ENCODE results near the gene OR52A5.
A peak's percentile ranks its signal among the peaks of the same experiment; 100 is the strongest.
"Not testable (repeated sequence)": the region's sequence is repeated elsewhere in the genome, so short reads cannot be mapped to it uniquely, and the experiment has no call there.

Gene OR52A5

GRCh38 chr11:5137996-5138395, at the start of gene OR52A5:
Gene OR52A5 (minus strand): TSS chr11:5138356. CDS start chr11:5132642, 5,714 bp downstream.
- DNase-seq (ENCODE audit: low read depth) = no peak

GRCh38 chr11:5178046-5178837, 40.1 kb upstream of the OR52A5 start:
- no peak for DNase-seq (ENCODE audit: low read depth)

- no peak for DNase-seq (ENCODE audit: low read depth)
Observed at GRCh38 chr11:5174934-5175333, 36.8 kb upstream of the OR52A5 start.

DNA sequence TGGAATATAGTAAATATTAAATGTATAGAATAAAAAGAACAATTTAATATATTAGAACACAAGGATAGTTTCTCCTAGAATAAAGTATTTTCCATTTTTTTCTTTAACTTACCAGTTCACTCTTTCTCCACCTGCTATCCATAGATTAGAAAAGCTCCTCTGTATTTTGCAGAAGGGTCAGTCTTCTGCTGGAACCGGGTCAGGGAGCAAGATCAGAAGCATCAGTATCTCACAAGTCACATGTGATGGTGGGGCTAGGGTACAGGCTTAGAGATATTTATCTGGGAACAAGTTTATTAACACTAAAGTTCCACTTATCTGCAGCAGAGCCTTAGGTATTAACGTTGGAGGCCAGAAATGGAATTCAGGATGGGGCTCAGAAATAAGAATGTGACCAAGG, 33.7 kb upstream of the OR52A5 start:
- DNase-seq (ENCODE audit: low read depth) = no peak

- DNase-seq (ENCODE audit: low read depth) = not testable (repeated sequence)
Observed at GRCh38 chr11:5165898-5166297, 27.7 kb upstream of the OR52A5 start.

- not testable (repeated sequence) for DNase-seq (ENCODE audit: low read depth)
Observed at GRCh38 chr11:5164807-5165206, 26.7 kb upstream of the OR52A5 start.

- DNase-seq (ENCODE audit: low read depth) = not testable (repeated sequence)
Observed at GRCh38 chr11:5161045-5161444, 22.9 kb upstream of the OR52A5 start.

- not testable (repeated sequence) for DNase-seq (ENCODE audit: low read depth)
Observed at GRCh38 chr11:5160217-5160616, 22.1 kb upstream of the OR52A5 start.

DNA sequence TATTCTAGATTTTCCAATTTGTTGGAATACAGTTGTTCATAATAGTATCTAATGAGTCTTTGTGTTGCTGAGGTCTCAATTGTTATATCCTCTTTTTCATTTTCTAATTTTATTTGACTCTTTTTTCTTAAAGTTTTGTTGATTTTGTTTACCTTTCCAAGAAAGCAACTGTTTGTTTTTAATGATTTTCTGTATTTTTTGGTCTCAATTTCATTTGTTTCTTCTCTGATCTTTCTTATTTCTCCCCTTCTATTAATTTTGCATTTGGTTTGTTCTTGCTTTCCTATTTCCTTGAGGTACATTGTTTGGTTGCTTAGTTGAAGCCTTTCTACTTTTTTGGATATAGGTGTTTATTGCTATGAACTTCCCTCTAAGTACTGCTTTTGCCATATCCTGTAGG, 21.6 kb upstream of the OR52A5 start:
- DNase-seq (ENCODE audit: low read depth) = no peak

- DNase-seq (ENCODE audit: low read depth) = no peak
Observed at GRCh38 chr11:5154657-5155056, 16.5 kb upstream of the OR52A5 start, which contains the start of gene OR52A1. Gene OR52A1 (minus strand): TSS chr11:5154757. CDS start chr11:5152369, 2,388 bp downstream.

DNA sequence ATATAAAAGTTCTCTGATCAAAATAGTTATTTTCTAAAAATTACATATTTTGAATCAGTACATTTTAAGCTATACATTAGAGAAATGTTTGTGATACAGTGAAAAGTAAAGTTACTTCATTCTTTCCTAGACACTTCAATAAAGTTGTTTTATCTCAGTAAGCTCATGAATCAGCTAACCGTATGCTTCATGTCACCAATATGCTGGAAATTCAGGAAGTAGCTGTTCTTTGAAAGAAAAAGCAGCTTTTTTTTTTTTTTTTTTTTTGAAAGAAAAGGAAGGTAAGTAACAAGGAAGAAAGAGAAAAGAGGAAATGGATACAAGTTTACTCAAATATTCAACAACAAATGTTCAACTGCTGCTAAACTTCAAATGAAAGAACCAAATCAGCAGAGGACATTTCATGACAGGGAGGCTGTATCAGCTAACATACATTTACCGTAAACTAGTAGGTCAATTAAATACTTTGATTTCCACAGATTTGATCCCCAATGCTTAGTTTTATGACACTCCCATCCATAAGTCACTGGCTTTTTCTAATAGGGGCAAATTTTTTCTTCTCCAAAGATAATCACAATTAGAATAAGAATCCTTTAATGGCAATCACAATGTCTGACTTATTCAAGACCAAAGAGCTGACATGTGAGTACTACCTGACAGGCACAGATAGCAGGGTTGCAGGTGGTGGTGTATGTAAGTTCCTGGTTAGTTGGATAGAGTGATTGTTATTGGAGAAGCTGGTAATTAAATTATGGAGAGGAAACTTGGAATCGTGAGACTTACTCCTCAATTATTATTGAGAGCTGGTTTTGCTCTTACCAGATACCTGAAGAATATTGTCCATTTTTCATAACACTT, 15.6 kb upstream of the OR52A5 start:
- DNase-seq (ENCODE audit: low read depth) = no peak

- DNase-seq (ENCODE audit: low read depth) = no peak
Observed at GRCh38 chr11:5151713-5152153, 13.6 kb upstream of the OR52A5 start.

DNA sequence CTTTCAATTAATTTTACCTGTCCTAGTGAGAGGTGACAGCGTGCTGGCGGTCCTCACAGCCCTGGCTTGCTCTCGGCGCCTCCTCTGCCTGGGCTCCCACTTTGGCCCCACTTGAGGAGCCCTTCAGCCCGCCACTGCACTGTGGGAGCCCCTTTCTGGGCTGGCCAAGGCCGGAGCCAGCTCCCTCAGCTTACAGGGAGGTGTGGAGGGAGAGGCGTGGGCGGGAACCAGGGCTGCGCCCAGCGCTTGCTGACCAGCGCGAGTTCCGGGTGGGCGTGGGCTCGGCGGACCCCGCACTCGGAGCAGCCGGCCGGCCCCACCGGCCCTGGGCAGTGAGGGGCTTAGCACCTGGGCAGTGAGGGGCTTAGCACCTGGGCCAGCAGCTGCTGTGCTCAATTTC, 6.0 kb upstream of the OR52A5 start:
- not testable (repeated sequence) for DNase-seq (ENCODE audit: low read depth)

GRCh38 chr11:5137014-5137413, 1.1 kb downstream of the OR52A5 start:
- DNase-seq (ENCODE audit: low read depth) = no peak

- DNase-seq (ENCODE audit: low read depth) = no peak
Observed at GRCh38 chr11:5136261-5136660, 1.9 kb downstream of the OR52A5 start.

DNA sequence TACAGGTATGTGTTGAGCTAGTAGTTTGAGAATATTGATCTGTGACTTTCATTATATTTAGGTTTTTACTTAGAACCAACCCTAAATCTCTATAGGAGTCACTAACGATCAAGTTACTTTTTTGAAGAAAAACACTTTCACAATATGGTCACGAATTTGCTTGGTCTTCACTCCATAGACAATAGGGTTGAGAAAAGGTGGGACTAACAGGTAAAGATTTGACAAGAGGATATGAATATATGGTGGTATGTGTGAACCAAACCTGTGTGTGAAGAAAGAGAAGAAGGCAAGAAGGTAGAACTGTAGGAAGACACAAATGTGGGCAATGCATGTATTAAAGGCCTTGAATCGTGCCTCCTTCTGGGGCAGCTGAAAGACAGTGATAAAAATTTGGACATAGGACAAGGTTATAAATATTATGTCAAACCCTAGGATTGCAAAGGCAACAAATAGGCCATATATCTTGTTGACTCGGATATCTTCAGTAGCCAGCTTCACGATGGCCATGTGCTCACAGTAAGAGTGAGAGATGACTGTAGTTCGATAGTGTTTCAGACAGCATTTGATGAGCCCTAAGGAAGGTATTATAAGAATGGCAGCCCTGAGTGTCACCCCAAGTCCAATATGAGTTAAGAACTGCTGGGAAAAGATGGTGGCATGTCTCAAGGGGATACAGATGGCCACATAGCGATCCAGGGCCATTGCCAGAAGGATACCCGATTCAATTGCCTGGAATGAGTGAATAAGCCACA, 6.4 kb downstream of the OR52A5 start:
- DNase-seq (ENCODE audit: low read depth) = no peak

DNA sequence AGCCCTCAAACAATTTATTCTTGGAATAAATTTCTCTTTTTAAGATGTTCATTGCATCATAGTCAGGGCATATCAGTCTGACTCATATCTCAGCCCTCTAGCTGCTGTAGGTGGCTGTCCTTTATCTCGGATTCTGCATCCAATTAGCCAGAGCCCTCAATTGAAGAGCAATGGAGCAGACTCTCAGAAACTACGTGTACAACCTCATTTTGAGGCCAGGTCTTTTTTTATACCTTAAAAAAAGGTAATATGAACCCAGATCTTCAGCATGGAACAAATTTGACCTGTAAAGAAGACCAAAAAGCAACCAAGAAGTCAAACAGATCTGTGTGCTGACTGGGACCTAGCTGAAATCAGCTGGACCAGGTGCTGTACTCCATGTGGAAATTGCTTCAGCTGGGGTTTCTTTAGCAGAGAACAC, 8.7 kb downstream of the OR52A5 start:
- DNase-seq (ENCODE audit: low read depth) = no peak

DNA sequence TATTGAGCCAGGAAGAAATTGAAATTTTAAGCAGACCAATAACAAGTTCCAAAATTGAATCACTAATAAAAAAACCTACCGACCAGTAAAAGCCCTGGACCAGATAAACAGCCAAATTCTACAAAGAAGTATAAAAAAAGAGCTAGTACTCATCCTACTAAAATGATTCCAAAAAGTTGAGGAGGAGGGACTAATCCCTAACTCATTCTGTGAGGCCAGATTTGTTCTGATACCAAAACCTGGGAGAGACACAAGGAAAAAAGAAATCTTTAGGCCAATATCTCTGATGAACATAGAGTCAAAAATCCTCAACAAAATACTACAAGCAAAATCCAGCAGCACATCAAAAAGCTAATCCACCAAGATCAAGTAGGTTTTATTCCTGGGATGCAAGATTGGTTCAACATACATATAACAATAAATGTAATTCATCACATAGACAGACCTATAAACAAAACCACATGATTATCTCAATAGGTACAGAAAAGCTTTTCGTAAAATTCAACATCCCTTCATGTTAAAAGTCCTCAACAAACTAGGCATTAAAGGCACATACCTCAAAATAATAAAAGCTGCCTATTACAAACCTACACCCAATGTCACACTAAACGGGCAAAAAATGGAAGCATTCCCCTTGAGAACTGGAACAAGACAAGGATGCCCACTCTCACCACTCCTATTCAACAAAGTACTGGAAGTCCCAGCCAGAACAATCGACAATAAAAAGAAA, 13.1 kb downstream of the OR52A5 start:
- DNase-seq (ENCODE audit: low read depth) = no peak

- peak; percentile 24 for DNase-seq (ENCODE audit: low read depth)
Observed at GRCh38 chr11:5123802-5124521, 14.2 kb downstream of the OR52A5 start.

DNA sequence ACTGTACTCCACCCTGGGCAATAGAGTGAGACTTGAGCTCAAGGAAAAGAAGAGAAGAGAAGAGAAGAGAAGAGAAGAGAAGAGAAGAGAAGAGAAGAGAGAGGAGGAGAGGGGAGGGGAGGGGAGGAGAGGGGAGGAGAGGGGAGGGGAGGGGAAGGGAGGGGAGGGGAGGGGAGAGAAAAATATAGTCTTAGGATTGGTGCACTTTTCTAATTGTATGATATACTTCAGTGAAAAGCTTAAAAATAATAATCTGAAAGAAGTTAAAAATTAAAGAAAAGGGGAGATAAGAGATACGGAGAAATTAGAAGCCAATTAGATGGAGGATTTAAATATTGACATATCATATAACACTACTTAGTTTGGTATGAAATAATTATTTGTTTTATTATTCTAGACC, 19.3 kb downstream of the OR52A5 start:
- no peak for DNase-seq (ENCODE audit: low read depth)

- no peak for DNase-seq (ENCODE audit: low read depth)
Observed at GRCh38 chr11:5117588-5117987, 20.6 kb downstream of the OR52A5 start.

Data from stimulated activated CD8-positive, alpha-beta memory T cell treated with anti-CD3 and anti-CD28 coated beads, Interleukin-4, amount 100 ng/mL, for 24 hours (primary cell).